ENCODE data around the gene TOMM70. TPM values are rescaled to one million over a fixed set of nuclear protein-coding genes. Genes with fewer than 3 reads are reported as not detected.

Gene TOMM70
- total and polyA plus RNA-seq, 7 experiments from 2014 or later: 18.3 to 43.7 (median 23.9) TPM

GRCh38 chr3:100399341-100400071 lies 1.4 kb downstream of the TOMM70 start:
- Mint-ChIP-seq H3K9me3 (peaks cover 0 to 1% (median 0%) of the 10 kb centered on the region in 11 donors), H3K36me3 (peaks cover 0 to 2% (median 0%) of the 10 kb centered on the region in 5 donors), H3K27ac (peak overlapping the region in 7 of 9 donors; percentile 15 to 98 (median 88)), H3K27me3 (no peaks in the 10 kb centered on the region), H3K4me1 (peaks cover 36 to 84% (median 72%) of the 10 kb centered on the region in 7 donors), H3K4me3 (peak overlapping the region; percentile 87 to 99 (median 96))
- DNase-seq: no peak
- Histone ChIP-seq H3K4me3 (ENCODE audit: low read length) (peak overlapping the region; percentile 90), H3K9me3 (ENCODE audit: control insufficient read depth in 2 of 3, low read length in 3 of 3) (no peaks in the 10 kb centered on the region), H3K36me3 (ENCODE audit: control insufficient read depth in 2 of 3, insufficient read depth in 3 of 3, low read length in 3 of 3) (peaks cover 0 to 9% (median 0%) of the 10 kb centered on the region in 3 experiments), H3K4me1 (ENCODE audit: control insufficient read depth in 2 of 2, insufficient read depth in 2 of 2, low read length in 2 of 2) (peaks cover 21 to 38% of the 10 kb centered on the region in 2 donors), H3K27me3 (ENCODE audit: control insufficient read depth in 2 of 2, insufficient read depth in 2 of 2, low read length in 2 of 2) (no peaks in the 10 kb centered on the region), H3K27ac (ENCODE audit: low read depth, low read length) (peak overlapping the region; percentile 85)
- POLR2A ChIA-PET: interaction anchor here (0.6 kb wide), 1 partner anchor 14 kb away, joined by 3 read pairs; no protein-coding TSS in a partner anchor
- no peak for ATAC-seq
- intact Hi-C loops (cut with micrococcal nuclease): loop anchor here (2.0 to 10.0 kb wide), 12 partner anchors 82 to 1497 kb away; partner anchors contain the start of genes CEP97 (in 1 of the 2), DCBLD2 (in 1 of the 2) and NXPE3 (in 1 of the 2)
- CTCF ChIA-PET: no interaction called here

- H3K4me1 ChIP-seq (ENCODE audit: control insufficient read depth in 2 of 2, insufficient read depth in 2 of 2, low read length in 2 of 2): peaks cover 11 to 22% of the 10 kb centered on the region in 2 donors
- no peak overlapping the region for H3K4me3 ChIP-seq (ENCODE audit: low read length)
- peaks cover 0 to 1% (median 0%) of the 10 kb centered on the region in 11 donors for H3K9me3 Mint-ChIP-seq
- POLR2A ChIA-PET: no interaction called here
- H3K9me3 ChIP-seq (ENCODE audit: control insufficient read depth in 2 of 3, low read length in 3 of 3): no peaks in the 10 kb centered on the region
- no peaks in the 10 kb centered on the region for H3K27me3 Mint-ChIP-seq
- peaks cover 0 to 9% (median 0%) of the 10 kb centered on the region in 3 experiments for H3K36me3 ChIP-seq (ENCODE audit: control insufficient read depth in 2 of 3, insufficient read depth in 3 of 3, low read length in 3 of 3)
- H3K36me3 Mint-ChIP-seq: peaks cover 0 to 5% (median 0%) of the 10 kb centered on the region in 5 donors
- no peak overlapping the region for H3K27ac Mint-ChIP-seq
- H3K4me3 Mint-ChIP-seq: peak overlapping the region in 3 of 10 donors; percentile 0 to 38 (median 32)
- no peaks in the 10 kb centered on the region for H3K27me3 ChIP-seq (ENCODE audit: control insufficient read depth in 2 of 2, insufficient read depth in 2 of 2, low read length in 2 of 2)
- H3K27ac ChIP-seq (ENCODE audit: low read depth, low read length): no peak overlapping the region
- intact Hi-C loops (cut with micrococcal nuclease): loop anchor here in 1 of 2 donors (10.0 kb wide), 1 partner anchor 1492 kb away; the partner anchor contains the start of gene DCBLD2
- ATAC-seq (no peak), DNase-seq (no peak)
- peaks cover 37 to 84% (median 59%) of the 10 kb centered on the region in 7 donors for H3K4me1 Mint-ChIP-seq
- CTCF ChIA-PET: no interaction called here
Measured at GRCh38 chr3:100396967-100397366, 3.9 kb downstream of the TOMM70 start.

GRCh38 chr3:100395679-100396431 lies 5.0 kb downstream of the TOMM70 start:
- H3K4me1 ChIP-seq (ENCODE audit: control insufficient read depth in 2 of 2, insufficient read depth in 2 of 2, low read length in 2 of 2): peaks cover 9 to 22% of the 10 kb centered on the region in 2 donors
- CTCF ChIA-PET: interaction anchor here (0.6 kb wide), 1 partner anchor 564 kb away, joined by 7 read pairs; no protein-coding TSS in a partner anchor
- H3K27ac Mint-ChIP-seq: peak overlapping the region in 2 of 9 donors; percentile 38 to 48
- intact Hi-C loops (cut with micrococcal nuclease): loop anchor here in 1 of 2 donors (10.0 kb wide), 1 partner anchor 1491 kb away; the partner anchor contains the start of gene DCBLD2
- peak overlapping the region in 2 of 10 donors; percentile 18 to 29 for H3K4me3 Mint-ChIP-seq
- H3K4me1 Mint-ChIP-seq: peaks cover 36 to 83% (median 54%) of the 10 kb centered on the region in 7 donors
- no peaks in the 10 kb centered on the region for H3K9me3 ChIP-seq (ENCODE audit: control insufficient read depth in 2 of 3, low read length in 3 of 3)
- peaks cover 0 to 1% (median 0%) of the 10 kb centered on the region in 11 donors for H3K9me3 Mint-ChIP-seq
- POLR2A ChIA-PET: no interaction called here
- H3K36me3 ChIP-seq (ENCODE audit: control insufficient read depth in 2 of 3, insufficient read depth in 3 of 3, low read length in 3 of 3): peaks cover 0 to 5% (median 0%) of the 10 kb centered on the region in 3 experiments
- no peak for DNase-seq
- peaks cover 0 to 8% (median 0%) of the 10 kb centered on the region in 5 donors for H3K36me3 Mint-ChIP-seq
- ATAC-seq: no peak
- H3K27ac ChIP-seq (ENCODE audit: low read depth, low read length): no peak overlapping the region
- no peaks in the 10 kb centered on the region for H3K27me3 Mint-ChIP-seq
- no peaks in the 10 kb centered on the region for H3K27me3 ChIP-seq (ENCODE audit: control insufficient read depth in 2 of 2, insufficient read depth in 2 of 2, low read length in 2 of 2)
- H3K4me3 ChIP-seq (ENCODE audit: low read length): no peak overlapping the region

GRCh38 chr3:100389025-100389424 lies 11.9 kb downstream of the TOMM70 start:
- Mint-ChIP-seq H3K27ac (no peak overlapping the region), H3K36me3 (peaks cover 6 to 36% (median 26%) of the 10 kb centered on the region in 5 donors), H3K9me3 (peaks cover 0 to 14% (median 2%) of the 10 kb centered on the region in 11 donors), H3K4me3 (no peak overlapping the region), H3K27me3 (no peaks in the 10 kb centered on the region), H3K4me1 (peaks cover 11 to 46% (median 34%) of the 10 kb centered on the region in 7 donors)
- Histone ChIP-seq H3K36me3 (ENCODE audit: control insufficient read depth in 2 of 3, insufficient read depth in 3 of 3, low read length in 3 of 3) (peaks cover 0 to 39% (median 0%) of the 10 kb centered on the region in 3 experiments), H3K4me3 (ENCODE audit: low read length) (no peak overlapping the region), H3K27me3 (ENCODE audit: control insufficient read depth in 2 of 2, insufficient read depth in 2 of 2, low read length in 2 of 2) (no peaks in the 10 kb centered on the region), H3K4me1 (ENCODE audit: control insufficient read depth in 2 of 2, insufficient read depth in 2 of 2, low read length in 2 of 2) (no peaks in the 10 kb centered on the region), H3K27ac (ENCODE audit: low read depth, low read length) (no peak overlapping the region), H3K9me3 (ENCODE audit: control insufficient read depth in 2 of 3, low read length in 3 of 3) (no peaks in the 10 kb centered on the region)
- no peak for ATAC-seq
- no peak for DNase-seq
- CTCF ChIA-PET: no interaction called here
- intact Hi-C loops (cut with micrococcal nuclease): no loop called here
- POLR2A ChIA-PET: no interaction called here

GRCh38 chr3:100386437-100387074 lies 14.3 kb downstream of the TOMM70 start:
- Histone ChIP-seq H3K4me1 (ENCODE audit: control insufficient read depth in 2 of 2, insufficient read depth in 2 of 2, low read length in 2 of 2) (no peaks in the 10 kb centered on the region), H3K36me3 (ENCODE audit: control insufficient read depth in 2 of 3, insufficient read depth in 3 of 3, low read length in 3 of 3) (peaks cover 0 to 56% (median 4%) of the 10 kb centered on the region in 3 experiments), H3K9me3 (ENCODE audit: control insufficient read depth in 2 of 3, low read length in 3 of 3) (no peaks in the 10 kb centered on the region), H3K4me3 (ENCODE audit: low read length) (no peak overlapping the region), H3K27me3 (ENCODE audit: control insufficient read depth in 2 of 2, insufficient read depth in 2 of 2, low read length in 2 of 2) (no peaks in the 10 kb centered on the region), H3K27ac (ENCODE audit: low read depth, low read length) (no peak overlapping the region)
- POLR2A ChIA-PET: interaction anchor here (1.0 to 1.1 kb wide), 2 partner anchors 14 to 15 kb away, joined by 3 read pairs; no protein-coding TSS in a partner anchor
- DNase-seq (no peak), ATAC-seq (no peak)
- H3K36me3 Mint-ChIP-seq: peaks cover 6 to 35% (median 31%) of the 10 kb centered on the region in 5 donors
- H3K9me3 Mint-ChIP-seq: peaks cover 0 to 14% (median 2%) of the 10 kb centered on the region in 11 donors
- H3K4me3 Mint-ChIP-seq: no peak overlapping the region
- CTCF ChIA-PET: no interaction called here
- intact Hi-C loops (cut with micrococcal nuclease): no loop called here
- H3K4me1 Mint-ChIP-seq: peaks cover 5 to 25% (median 19%) of the 10 kb centered on the region in 7 donors
- no peak overlapping the region for H3K27ac Mint-ChIP-seq
- no peaks in the 10 kb centered on the region for H3K27me3 Mint-ChIP-seq
